ENCODE results near the gene MSMB.
"Not testable (repeated sequence)": the region's sequence is repeated elsewhere in the genome, so short reads cannot be mapped to it uniquely, and the experiment has no call there.

The MSMB gene, protein sequence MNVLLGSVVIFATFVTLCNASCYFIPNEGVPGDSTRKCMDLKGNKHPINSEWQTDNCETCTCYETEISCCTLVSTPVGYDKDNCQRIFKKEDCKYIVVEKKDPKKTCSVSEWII

DNA sequence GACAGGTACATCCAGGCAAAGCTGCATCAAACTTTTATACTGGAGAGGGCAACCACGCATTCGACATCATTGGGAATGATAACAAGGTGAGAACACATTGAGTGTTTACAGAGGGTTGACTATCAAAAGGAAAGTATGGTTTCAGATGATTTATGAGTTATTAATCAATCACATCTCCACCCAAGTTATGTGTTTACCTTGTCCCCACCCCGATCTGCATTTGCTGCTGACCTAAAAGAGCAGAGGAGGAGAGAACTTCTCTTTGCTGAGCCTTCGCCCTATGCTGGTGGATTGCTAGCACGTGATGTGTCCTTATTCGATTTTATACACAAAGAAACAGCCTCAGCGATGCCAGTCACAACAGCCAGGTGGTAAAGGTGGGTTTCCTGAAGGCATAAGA, at the start of gene MSMB:
Gene MSMB, minus strand, starts transcription at position 9 of the 400 bp plus-strand sequence. CDS start 32 bp downstream, outside the sequence.
- DNase-seq (ENCODE audit: low read depth): no peak

DNA sequence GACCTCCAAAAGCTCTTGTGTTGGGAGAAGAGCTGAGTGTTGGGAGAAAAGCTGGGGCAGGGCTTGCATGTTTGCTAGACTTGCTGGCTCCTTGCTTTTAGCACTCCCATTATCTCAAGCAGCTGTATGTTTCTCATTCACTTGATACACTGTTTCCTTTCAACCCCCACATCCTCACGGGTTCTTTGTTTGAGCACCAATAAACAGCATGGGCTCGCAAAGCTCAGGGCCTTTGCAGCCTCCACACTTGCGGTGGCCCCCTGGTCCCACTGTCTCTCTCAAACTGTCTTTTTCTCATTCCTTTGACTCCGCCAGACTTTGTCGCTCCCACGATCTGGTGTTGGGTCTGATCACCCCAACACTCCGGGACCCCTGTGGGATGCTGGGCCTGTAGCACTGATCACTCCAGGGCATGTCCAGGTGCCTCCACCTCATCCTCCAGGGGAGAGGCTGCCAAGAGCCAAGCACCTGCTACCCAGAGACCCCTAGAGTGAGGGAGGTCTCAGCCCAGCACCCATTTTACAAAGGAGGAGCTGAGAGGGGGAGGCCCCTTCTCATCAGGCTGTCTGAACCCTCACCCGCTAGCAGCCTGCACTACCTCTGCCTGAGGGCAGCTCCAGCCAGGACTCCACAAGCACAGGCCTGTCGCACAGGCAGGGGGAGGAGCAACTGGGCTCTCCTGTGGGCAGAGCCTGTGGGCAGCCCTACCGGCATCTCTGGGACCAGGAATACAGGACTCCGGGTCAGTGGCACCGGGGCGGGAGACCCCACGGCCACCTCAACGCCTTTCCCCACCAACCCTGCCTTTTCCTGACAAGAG, 49.1 kb upstream of the MSMB start:
- no peak for DNase-seq (ENCODE audit: low read depth)

DNA sequence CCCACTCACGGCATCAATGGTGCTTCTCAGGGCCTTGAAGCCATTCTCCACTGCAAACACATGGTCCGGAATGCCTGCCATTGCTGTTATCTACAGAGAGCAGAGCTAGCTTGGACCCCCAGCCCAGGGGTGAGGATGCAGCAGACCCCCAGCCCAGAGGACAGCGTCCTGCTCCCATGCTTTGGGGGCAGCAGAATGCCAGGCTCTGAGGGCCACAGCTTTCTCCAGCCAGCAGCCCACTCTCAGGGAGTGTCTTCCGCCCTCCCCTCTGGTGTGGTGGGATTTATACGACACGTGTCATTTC, 48.1 kb upstream of the MSMB start:
- DNase-seq (ENCODE audit: low read depth): no peak

DNA sequence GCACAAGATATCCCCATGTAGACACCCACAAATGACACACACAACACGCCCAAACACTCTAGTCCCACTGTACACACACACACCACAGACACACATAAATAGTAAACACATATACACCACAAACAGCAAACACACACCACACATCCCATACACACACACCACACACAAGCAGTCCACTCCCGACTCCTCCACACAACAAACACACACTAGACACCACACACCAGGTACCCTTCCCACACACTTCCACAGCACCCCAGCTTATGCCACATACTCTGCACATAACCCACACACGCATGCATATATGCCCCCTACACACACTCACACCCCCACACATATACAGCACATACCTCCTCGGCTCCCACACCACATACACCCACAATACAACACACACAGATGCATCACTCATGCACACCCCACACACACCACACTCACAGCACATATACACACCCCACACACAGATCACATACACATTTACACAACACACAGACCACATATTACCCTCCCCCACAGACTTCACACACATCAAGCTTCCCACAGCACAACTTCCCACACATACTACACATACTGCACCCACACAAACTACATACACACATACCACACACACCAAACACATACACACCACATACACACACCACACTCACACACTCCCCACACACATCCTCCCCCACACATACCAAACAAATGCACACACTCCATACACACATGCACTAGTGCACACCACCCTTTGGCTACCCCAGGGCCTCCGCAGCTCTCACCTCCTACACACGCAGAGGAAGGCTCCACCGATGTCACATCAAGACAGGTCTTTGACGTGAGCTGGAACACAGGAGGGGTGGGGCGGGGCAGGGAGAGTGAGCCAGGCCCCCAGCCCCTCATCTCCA, 47.5 kb upstream of the MSMB start:
- not testable (repeated sequence) for DNase-seq (ENCODE audit: low read depth)

DNA sequence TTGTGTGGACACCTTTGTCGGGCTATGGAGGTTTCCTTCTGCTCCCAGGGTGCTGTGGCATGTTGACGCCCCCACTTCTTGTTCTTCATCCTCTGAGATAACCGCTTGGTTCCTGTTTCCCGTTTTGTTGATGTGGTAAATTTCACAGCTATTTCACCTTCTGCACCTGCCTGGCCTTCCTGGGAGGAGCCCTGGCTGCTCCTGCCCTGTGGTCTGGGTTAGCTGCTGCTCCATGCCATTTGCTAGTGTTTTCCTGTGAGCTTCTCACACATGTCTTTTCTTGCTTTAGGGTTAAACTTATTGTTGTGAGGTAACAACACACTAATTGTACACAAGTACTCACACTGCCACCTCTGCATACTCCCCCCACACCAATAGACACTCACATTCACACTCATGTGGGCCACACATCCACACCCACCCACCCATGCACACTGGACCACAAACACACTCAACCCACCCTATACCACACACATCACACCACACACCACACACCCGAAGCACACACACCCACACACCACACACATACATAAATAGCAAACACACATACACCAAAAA, 46.5 kb upstream of the MSMB start:
- no peak for DNase-seq (ENCODE audit: low read depth)

DNA sequence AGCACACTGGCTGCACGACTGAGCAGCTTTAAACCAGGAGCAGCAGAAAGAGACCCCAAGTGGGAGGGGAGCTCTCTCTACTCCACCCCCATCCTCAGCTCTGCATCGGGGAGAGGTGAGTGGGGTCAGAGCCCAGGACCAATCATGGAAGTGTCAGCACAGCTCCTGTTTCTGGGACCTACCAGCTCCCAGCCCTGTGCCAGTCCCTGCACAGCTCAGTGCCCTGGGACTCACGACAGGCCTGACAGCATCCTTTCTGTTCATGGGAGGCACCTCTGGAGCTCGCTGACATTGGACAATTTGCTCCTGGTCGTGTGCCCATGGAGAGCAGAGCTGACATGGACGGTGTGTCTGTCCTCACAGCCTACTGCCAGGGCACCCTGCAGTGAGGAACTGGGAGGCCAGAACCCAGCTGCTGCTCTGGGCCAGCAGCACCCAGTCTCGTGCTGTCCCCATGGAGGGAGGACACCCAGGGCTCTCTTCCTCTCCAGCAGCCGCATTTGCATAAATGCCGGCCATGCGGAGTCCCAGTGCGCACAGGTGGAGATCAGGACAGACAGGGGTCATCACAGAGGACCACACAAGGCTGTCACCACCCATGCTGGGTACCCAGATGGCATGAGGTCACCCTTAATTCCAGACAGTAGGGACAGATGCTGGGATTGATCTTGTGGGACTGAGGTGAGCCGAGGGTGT, 45.9 kb upstream of the MSMB start:
- no peak for DNase-seq (ENCODE audit: low read depth)

DNA sequence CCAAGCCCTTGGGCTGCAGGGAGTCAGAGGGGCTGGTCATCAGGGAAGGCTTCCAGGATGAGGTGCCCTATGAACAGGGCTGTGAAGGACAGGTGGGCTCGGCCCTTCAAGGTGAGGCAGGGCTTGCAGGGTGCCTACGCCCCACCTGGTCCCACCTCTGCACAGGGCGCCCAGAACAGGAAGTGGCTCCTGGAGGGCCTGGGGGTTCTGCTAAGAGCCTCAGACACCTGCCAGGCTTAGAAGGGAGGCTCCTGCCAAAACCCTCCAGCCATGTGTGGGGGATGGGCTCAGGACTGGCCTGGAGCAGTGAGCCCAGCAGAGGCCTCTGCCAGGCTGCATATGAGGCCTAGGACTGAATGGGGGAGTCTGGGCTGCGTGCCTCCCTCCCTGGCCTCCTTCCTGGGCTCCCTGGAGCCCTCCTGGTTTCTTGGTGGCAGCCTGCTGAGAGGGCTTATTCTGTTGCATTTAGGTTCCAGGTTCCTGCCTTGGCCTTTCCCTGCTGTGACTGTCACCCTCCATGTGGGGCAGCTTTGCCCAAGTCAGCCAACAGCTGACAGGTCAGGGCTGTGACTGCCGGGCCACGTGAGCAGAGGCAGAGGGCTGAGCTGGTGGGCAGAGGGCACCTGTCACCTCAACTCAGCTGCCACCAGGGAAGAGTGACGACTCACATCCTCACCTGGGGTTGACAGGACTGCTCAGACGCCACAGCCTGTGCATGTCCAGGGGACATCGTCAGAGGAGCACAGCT, 45.2 kb upstream of the MSMB start:
- no peak for DNase-seq (ENCODE audit: low read depth)

DNA sequence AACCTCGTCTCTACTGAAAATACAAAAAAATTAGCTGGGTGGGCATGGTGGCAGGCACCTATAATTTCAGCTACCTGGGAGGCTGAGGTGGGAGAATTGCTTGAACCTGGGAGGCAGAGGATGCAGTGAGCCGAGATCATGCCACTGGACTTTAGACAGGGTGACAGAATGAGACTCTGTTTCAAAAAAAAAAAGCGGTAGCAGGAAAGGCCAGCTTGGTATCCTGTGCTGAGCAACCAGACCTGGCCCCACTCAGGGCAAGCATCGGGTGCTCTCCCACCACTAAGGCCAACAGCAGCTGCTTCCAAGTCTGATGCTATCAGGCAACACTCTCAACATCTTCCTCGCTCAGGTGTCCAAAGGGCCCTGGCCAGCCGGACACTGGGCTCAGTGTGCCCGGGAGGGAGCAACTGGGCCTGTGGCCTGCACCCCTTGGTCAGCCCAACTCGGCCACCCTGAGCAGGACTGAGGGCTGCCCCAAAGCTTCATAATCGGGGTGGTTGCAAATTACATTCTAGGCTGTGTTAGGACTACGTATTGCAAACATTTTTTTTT, 44.3 kb upstream of the MSMB start:
- no peak for DNase-seq (ENCODE audit: low read depth)

DNA sequence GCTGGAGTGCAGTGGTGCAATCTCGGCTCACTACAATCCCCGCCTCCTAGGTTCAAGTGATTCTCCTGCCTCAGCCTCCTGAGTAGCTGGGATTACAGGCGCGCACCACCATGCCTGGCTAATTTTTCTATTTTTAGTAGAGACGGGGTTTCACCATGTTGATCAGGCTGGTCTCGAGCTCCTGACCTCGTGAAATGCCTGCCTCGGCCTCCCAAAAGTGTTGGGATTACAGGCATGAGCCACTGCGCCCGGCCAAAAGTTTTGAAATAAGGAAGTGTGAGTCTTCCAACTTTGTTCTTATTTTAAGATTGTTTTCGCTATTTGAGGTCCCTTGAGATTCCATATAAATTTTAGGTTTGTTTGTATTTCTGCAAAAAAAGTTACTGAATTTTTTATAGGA, 41.3 kb upstream of the MSMB start:
- DNase-seq (ENCODE audit: low read depth): not testable (repeated sequence)

DNA sequence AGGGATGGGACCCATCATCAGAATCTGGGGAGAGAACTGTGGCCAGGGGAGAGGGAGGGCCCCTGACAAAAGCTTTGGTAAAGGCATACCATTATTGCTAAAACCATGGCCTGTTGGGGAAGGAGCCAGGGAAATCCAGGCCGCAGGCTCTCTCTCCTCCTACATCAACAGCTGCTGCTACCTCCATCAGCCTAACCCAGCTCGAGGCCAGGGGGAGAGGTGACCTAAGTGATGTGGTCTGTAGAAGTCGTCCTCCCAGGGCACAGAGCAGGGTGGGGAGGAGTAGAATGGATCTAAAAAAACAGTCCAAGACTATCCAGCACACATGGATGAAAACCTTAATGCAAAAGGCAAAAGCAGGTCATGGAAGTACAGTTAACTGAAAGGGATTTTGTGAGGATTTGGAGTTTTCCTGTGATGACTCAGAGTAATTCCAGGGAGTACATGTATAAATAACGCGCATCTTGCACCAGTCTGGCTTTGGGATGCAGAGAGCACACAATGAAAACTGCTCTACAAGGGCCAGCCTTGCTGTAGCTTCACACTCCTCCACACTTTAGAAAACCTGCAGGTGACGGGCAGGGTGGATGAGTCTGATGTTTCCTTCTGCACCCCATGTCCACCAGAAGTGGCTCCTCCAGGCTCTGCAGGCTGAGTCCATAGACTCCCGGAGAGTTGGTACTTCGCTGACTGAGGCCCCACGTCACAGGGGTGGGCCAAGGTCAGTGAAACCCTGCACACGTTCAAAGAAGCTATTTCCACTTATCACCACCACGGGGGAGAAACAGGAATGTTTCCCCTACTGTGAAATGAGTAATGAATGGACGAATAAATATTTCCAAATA, 38.5 kb upstream of the MSMB start:
- DNase-seq (ENCODE audit: low read depth): no peak

DNA sequence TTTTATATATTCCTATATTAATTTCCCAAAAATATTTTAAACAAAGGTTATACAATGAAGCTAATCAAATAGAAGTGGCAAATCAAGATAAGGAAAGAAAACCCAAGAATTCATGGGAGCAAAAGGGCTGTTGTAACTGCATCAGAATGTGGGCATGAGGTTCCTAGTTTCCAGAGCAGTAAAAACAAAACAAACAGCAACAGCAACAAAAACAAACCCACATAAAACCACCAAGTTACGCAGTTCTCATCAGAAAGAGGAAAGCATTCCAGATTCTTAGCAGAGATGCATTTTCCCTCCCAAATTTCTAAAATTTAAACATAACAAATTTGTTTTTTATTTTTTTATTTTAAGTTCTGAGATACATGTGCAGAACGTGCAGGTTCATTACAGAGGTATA, 34.8 kb upstream of the MSMB start:
- no peak for DNase-seq (ENCODE audit: low read depth)

DNA sequence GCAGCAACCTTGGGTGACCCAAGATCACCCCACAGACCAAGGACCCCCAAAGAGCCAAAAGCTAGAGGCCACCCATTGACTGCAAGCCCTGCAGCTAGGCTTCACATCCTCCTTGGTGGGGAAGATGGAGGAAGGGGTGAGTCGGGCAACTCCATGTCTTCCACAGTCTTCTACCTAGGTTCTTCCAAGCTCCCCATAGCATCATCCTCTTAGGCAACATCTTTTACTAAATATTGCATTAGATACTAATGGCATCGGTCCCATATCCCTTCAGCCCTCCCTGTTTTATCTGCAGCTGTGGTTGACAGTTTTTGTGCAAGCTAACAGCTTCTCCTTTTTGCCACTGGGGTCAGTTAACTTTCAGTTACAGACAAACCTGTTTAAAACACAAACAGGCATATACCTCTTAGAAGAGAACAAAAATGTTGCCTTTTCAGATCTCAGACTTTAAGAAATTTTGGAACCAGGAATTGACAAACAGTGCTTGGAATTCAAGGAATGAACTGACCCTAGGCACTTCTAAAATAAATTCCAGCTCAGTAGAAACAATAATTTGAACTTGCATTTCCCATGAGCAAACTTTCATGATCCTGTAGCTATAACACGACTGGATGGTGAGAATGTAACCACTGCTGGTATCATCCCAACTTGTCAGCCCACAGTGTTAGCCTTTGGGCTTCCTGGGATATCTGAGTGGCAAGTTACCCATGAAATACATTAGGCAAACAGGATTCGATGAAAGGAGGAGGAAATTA, 33.9 kb upstream of the MSMB start:
- DNase-seq (ENCODE audit: low read depth): no peak

DNA sequence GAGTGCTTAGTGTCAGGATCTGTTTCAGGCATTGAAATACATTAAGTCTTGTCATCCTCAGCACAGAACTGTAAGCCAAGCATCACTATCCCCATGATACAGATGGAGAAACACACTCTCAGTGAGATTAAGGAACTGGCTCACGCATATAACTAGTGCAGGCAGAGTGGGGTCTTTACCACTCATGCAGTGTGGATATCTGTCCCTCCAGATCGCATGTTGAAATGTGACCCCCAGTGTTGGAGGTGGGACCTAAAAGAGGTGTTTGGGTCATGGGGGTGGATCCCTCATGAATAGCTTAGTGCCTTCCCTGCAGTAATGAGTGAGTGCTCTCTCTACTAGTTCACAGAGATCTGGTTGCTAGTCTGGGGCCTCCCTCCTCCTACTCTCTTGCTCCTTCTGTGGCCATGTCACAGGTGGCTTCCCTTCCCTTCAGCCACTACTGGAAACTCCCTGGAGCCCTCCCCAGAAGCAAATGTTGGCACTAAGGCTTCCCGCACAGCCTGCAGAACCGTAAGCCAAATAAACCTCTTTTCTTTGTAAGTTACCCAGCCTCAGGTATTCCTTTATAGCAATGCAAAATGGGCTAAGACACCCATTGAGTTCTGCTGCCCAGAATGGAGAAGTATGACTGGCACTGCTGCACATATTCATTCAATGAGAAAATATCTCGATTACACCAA, 31.8 kb upstream of the MSMB start:
- DNase-seq (ENCODE audit: low read depth): no peak

DNA sequence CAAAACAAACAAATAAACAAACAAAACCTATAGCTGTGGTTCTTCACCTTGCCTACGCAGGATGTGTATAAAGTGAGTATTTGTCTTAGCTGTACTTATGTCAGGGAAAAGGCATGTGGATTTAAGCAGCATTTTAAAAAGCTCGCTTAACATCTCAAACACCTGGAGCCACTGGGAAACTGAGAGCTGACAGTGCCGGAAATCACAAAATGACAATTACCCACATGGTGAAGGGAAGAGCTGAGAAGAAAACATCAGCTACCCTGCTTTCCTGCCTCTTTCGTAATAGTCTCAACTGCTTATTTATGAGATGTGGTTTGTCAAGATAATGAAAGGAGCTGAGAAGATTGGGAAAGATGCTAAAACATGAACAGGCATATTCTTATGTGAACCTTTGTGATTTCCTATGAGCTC, 31.1 kb upstream of the MSMB start:
- no peak for DNase-seq (ENCODE audit: low read depth)

DNA sequence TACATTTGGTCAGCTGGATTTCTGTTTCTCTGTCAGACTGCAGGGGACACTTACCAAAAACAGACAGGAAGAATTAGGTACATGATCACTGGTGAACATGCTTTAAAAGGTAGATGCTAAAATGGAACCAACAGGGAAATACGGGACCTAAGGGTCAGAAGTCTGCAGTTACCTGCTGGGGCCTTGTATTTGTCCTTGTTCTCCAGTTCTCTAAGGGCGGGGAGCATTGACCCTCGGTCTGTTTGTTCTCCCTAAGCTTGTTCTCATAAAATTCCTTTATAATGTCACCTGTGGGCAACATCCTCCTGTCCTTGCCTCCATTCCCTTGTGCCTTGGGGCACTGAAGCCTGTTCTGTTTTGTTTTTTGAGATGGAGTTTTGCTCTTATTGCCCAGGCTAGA, 29.8 kb upstream of the MSMB start:
- DNase-seq (ENCODE audit: low read depth): no peak

DNA sequence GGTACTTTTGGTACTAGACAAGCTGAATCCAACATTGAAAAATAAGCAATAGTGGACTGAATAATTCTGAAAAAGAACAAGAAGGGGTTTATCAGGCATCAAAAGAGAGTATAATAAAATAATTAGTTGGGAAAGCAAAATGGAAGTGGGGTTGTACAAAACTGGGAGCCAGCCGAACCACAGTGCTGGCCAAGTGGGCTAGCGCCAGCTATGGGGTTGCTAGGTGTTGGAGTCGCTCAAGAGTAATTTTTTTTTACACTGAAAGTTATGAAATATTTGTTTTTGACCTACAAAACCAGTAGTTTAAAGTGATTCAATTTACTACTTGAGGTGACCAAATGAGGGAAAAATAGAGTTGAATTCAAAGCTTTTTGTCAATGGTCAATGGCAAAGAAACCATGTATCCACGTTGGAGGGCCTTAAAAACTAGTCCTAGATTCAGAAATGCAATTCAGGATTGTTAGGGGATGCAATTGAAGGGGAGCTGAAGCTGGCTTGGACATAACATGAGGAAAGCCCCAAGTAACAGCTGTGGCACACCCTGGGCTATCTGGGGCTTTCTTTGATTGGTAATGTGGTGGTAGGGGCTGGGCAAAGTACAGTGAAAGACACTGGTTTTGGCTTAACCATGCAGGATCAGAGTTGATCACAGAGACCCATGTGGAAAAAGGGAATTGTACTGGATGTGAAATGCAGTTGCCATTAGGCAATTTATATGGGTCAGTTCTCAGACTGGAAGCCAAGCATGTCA, 28.3 kb upstream of the MSMB start:
- no peak for DNase-seq (ENCODE audit: low read depth)

DNA sequence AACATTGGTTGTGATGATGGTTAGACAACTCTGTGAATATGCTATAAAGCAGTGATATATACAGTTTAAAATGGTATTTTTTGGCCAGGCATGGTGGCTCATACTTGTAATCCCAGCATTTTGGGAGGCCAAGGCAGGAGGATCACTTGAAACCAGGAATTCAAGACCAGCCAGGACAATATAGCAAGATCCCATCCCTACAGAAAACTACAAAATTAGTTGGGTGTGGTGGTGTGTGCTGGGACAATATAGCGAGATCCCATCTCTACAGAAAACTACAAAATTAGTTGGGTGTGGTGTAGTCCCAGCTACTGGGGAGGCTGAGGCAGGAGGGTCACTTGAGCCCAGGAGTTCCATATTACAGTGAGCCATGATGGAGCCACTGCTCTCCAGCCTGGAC, 27.5 kb upstream of the MSMB start:
- no peak for DNase-seq (ENCODE audit: low read depth)

DNA sequence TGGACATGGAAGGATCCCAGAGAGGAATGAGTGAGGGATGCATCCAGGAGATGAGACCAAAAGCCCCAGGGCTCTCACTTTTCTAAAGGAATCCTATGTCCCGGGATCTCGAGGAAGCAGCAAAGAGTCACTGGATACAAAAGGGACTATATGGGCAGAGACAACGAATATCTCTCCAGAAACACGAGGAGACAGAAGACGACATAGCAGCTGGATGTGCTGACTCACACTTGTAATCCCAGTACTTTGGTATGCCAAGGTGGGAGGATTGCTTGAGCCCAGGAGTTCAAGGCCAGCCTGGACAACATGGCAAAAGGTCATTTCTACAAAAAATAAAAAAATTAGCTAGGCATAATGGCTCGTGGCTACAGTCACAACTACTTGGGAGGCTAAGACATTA, 24.7 kb upstream of the MSMB start:
- no peak for DNase-seq (ENCODE audit: low read depth)
